Activated T-helper 9 cell treated with anti-CD3 and anti-CD28 coated beads, Interleukin-2, amount 50 U/mL, for 16 hours (primary cell): Measurements from ENCODE around the gene CDC42EP5.
A peak's percentile ranks its signal among the peaks of the same experiment; 100 is the strongest.
"Not testable (repeated sequence)": the region's sequence is repeated elsewhere in the genome, so short reads cannot be mapped to it uniquely, and the experiment has no call there.

Experiments
- DNase-seq: peaks from one replicate; pipeline ENCODE4 v3.0.0-alpha.2; 2020; ENCODE audit warnings: low read depth

CDC42EP5 gene

DNA sequence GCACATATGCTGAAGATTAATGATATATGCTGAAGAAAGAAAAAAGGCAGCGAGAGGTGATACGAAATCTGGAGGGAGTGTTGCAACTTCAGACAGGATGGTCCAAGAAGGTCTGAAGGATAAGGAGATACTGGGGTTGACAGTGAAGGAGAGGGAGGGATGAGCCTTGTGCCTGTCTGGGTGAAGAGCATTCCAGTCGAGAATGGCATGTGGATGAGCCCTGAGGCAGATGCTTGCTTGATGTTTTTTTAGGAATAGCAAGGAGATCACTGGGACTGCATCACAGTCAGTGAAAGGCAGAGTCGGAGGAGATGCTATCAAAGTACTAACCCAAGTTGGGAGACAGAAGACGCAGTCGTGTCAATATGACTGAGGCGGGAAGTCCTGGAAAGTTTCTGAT lies 16.2 kb upstream of the CDC42EP5 start:
- no peak for DNase-seq

DNA sequence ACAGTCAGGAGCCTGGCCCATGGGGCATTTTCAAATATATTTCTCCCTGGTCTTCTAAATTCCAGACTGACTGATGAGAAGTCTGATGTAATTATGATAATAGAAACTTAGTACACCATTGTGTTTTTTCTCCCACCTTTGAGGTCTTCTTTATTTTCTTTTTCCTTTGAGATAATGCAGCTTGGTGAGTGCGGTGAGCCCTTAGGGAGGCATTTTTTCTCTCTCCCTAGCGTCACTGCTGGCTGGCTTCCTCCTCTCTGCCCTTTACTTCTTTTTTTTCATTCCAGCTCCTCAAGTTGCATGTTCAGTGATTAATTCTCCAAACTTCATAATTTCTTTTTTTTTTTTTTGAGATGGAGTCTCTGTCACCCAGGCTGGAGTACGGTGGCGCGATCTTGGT lies 12.8 kb upstream of the CDC42EP5 start:
- no peak for DNase-seq

DNA sequence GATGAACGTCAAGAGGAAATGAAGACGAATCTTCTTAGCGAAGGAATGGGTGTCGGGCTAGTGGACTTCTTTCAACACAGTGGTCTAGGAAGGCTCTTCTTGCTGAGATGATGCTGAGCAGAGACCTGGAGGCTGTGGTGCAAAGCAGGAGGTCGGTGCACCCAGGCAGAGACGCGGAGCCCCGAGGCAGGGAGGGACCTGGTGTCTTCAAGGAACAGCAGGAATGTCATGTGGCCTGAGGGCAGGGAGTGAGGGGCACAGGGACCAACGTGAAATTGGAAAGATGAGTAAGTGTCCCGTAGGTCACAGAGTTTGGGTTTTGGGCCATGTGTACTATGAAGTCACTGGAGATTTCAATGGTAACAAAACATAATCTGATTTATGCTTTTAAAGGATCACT lies 11.4 kb upstream of the CDC42EP5 start:
- no peak for DNase-seq

DNA sequence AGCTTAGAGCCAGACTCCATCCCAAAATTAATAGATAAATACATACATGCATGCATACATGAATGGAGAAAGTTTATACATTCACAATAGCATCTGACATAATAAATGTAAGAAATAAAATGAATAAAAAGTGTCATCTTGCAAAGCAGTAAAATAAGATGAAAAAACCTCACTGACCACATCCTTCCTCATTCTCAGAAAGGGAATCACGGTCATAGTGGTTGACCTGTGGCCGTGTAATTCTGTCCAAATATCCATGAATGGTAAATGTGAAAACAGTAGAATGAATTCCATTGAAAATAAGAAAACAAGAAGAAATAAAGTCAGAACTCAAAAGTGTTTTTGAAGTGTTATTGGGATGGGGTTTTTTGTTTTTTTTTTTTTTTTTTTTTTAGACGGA lies 9.8 kb upstream of the CDC42EP5 start:
- DNase-seq = no peak

DNA sequence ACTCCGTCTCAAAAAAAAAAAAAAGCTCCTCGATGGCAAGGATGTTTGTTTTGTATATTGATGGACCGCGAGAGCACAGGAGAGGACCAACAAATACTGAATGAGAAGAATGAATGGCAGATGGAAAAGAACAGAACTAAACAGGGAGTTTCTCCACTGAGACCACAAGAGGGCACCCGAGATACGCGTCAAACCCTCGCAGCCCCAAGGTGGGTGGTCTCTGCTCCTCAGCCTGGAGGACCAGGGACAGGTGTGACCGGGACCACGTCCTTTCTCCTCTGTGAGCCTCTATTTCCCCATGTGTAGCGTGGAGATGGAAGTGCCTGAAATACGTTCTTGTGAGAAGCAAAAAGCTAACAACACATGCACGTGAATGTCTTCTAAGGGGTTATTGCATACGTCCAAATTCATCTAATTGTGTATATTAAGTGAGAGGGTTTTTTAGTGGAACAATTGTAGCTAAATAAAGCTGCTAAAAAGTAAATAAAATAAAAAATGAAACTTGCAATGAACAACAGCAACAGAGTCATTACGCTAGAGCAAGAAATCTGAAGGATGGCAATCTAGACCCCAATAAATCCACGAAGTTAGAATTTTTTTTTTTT lies 8.3 kb upstream of the CDC42EP5 start:
- DNase-seq = no peak

DNA sequence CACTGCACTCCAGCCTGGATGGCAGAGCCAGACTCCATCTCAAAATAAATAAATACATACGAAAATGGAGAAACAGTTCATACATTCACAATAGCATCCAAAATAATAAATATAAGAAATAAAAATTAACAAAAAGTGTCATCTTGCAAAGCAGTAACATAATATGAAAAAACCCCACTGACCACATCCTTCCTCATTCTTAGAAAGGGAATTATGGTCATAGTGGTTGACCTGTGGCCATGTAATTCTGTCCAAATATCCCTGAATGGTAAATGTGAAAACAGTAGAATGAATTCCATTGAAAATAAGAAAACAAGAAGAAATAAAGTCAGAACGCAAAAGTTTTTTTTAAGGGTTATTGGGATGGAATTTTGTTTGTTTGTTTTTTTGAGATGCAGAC lies 7.0 kb upstream of the CDC42EP5 start:
- DNase-seq = no peak

DNA sequence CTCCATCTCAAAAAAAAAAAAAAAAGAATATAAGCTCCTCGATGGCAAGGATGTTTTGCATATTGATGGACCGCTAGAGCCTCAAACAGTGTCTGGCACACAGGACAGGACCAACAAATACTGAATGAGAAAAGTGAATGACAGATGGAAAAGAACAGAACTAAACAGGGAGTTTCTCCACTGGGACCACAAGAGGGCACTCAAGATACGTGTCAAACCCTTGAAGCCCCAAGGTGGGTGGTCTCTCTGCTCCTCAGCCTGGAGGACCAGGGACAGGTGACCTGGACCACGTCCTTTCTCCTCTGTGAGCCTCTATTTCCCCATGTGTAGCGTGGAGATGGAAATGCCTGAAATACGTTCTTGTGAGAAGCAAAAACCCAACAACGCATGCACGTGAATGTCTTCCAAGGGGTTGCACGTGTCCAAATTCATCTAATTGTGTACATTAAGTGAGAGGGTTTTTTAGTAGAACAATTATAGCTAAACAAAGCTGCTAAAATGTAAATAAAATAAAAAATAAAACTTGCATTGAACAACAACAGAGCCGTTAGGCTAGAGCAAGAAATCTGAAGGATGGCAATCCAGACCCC lies 5.7 kb upstream of the CDC42EP5 start:
- no peak for DNase-seq

DNA sequence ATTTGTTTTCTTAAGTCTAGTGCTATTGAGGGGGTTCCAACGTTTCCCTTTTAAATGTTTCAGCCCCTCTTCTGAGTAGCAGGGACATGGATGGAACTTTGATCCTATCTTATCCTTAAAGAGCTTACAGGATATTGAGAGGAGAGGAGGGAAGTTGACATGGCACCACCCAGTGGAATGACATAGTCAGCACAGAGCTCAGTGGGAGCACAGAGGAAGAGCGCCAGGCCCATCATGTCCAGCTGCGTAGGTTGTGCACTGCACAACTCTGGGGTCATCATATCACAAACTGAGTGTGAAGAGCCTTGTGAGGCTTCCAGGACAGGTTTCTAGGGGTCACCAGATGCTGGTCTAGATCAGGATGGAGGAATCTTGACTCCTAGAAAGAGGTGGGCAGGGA lies 4.6 kb upstream of the CDC42EP5 start:
- no peak for DNase-seq

DNA sequence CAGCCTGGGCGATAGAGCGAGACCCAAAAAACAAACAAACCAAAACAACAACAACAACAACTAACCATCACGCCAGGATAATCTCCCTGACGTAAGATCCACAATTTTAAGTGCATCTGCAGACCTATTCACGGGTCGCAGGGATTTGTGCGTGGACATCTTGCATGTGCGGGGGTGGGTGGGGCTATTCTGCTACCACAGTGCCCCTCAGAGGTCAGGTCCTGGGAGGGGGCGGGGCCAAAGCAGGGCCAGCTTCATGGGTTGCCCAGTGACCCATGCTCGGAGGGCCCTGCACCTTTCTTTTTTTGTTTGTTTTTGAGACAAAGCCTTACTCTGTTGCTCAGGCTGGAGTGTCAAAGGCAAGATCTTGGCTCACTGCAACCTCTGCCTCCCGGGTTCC lies 2.6 kb upstream of the CDC42EP5 start:
- DNase-seq = no peak

DNA sequence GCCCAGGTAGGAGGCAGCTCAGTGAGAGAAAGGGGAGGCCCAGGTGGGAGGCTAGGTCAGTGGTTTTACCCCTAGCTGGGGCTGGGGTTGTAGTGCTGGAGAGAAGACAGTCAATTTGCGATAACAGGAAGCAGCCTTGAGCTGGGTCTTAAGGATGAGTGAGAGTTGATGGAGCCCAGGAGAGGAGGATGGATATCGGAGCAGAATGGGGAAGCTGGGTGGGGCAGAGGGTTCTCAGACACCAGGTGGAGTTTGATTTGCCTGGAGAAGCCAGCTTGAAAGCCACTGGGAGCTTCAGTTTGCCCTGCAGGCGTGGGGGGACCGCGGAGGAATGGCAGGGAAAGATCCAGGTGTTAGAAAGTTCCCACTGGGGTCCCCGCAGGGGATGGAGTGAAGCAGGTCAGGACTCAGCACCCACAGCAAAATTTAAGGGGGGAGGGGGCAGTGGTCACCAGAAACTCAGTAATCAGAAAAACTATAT lies 836 bp upstream of the CDC42EP5 start:
- no peak for DNase-seq

DNA sequence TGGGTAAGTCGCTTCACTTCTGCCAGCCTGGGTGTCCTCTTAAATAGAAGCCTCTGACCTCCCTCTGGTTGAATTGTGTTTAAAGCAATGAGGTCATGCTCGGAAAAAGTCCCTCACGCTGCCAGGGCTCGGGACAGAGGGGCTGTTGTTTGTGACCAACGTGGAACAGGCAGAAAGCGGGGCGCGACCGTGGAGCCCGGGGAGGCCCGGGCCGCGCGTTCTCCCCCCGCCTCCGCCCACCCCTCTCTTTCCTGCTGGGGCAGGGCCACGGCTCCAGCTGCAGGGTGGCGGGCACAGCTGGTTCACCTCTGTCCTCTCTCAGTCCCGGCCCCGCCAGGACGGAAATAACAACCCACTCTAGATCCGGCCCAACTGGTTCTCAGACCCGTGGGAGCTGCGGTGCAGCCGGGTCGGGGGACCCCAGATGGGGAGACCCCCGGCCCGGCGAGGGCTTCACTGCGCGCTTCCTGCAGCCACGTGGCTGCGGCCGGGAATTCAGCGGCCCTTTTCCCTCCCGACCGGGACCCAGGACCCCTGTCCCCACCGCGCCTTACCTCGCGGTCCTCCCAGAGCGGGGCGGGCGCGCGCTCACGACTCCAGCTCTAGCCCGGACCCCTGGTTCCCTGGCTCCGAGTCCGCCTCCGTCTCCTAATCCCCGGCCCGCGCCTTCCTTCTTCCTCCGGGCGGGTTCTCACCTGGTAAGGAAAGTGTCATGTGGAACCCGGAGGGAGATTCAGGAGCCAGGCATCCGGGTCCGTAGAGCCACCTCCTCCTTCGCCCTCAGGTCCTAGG lies 1.9 kb downstream of the CDC42EP5 start:
- no peak for DNase-seq

DNA sequence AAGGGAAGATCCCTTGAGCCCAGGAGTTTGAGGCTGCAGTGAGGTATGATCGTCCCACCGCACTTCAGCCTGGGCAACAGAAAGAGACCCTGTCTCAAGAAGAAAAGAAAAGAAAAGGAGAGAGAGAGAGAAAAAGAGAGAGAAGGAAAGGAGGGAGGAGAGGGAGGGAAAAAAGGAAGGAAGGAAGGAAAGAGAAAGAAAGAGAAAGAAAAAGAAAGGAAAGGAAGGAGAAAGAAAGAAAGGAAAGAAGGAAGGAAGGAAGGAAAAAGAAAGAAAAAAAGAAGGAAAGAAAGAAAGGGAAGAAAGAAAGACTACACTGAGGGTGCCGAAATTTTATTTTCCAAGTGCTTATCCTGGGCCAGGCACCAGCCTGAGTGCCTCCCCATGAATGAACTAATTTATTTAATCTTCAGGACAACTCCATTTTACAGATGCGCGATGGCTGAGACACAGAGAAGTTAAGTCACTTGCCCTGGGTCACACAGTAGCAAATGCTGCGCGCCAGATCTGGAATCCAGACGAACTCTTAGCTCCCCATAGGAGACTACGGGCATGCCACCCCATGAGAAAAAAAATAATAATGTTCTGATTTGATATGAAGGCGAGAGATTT lies 2.7 kb downstream of the CDC42EP5 start:
- DNase-seq = no peak

DNA sequence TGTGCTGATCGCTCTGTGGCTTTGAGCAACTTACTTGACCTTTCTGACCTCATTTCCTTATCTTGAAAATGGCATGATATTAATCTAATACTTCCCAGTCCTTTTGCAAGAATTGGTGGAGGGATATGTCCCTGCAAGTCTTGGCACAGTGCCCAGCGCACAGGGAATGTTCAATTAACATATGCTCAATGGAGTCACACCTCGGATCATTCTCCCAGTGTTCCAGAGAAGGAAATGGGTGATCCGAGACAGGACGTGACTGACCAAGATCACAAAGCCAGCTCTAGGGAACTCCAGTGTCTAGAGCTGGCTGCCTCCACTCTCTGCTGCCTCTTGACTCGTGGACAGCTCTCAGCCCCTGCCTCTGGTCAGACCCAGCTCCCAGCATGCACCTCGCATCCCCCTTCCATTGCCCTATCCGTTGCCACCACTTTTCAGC lies 3.6 kb downstream of the CDC42EP5 start:
- no peak for DNase-seq

DNA sequence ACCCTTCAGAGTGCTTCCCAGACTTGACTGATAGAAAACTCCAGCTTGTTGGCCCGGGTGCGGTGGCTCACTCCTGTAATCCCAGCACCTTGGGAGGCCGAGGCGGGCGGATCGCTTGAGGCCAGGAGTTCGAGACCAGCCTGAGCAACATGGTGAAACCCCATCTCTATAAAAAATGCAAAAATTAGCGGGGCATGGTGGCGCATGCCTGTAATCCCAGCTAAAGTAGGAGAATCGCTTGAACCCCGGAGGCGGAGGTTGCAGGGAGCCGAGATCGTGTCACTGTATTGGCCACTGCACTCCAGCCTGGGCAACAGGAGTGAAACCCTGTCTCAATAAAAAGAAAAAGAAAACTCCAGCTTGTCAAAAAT lies 7.0 kb downstream of the CDC42EP5 start:
- not testable (repeated sequence) for DNase-seq

DNA sequence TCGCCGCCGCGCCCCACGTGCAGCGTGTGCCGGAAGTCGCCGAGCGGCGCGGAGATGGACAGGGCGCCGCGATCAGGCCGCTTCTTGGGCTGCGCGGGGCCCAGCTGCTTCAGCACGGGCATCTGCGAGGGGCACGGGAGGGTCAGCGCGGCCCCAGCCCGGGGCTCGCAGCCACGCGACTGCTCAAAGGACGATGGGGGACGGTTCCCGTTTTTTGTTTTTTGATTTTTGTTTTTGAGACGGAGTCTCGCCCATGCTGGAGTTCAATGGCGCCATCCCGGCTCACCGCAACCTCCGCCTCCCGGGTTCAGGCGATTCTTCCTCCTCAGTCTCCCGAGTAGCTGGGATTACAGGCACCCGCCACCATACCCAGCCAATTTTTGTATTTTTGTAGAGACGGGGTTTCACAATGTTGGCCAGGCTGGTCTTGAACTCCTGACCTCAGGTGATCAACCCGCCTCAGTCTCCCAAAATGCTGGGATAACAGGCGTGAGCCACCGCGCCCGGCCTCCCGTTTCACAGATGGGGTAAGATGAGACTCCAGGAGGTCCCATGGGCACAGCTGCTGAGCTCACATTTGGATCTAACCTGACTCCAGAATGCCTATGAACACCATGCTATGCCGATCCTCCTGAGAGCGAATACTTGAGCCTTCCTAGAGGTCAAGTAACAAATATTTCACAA lies 7.5 kb downstream of the CDC42EP5 start:
- DNase-seq = no peak

DNA sequence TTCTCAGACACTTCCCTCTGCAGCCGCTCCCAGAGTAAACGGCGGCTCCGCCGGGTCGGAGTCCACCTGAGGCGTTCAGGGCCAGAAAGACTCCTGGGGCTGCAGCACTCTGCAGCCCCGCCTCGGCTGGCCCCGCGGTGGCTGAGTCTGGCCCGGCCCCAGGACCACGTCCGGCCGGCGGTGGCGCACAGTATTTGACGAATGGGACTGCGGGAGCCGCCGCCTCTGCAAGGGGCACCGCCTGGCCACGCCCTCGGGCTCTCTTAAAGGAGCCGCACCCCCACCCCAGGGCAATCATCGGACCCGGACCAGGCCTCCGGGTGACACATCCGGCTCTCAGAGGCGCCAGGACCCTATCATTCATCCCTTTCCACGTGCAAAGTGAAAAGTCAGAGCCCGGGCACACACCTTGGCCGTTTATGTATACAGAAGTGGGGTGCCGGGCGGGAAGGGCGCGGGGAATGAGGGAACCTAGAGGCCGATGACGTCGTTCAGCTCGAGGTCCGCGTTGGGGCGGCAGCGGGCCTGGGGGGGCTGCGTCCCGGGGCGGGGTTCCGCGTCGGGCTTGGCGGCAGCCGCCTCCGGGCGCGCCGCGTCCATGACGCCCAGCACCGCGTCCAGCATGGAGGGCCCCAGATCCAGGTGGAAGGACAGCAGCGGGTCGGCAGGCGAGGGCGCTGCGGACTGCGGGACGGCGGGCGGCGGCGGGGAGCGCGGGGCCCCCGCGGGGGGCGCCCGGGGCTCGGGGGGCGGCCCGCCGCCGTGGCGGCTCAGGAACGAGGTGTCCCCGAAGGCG lies 8.3 kb downstream of the CDC42EP5 start:
- peak; percentile 57 for DNase-seq

DNA sequence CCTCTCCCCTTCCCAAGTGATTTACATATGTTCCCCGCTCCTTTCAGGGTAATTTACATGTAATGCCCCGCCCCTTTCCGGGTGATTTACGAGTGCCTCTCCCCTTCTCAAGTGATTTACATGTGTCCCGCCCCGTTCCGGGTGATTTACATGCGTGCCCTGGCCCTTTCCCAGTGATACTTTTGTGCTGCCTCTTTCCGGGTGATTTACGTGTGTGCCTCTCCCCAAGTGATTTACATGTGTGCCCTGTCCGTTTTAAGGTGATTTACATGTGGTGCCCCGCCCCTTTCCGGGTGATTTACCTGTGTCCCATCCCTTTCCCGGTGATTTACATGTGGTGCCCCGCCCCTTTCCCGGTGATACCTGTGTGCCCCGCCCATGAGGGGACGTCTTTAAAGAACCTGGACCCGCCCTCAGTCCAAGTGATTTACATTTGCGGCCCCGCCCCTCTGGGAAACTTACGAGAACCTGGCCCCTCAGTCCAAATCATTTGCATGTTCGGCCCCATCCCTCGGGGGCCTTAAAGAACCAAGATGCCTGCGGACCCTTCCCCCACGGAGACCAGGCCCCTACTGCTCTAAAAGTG lies 9.0 kb downstream of the CDC42EP5 start:
- peak; percentile 71 for DNase-seq

DNA sequence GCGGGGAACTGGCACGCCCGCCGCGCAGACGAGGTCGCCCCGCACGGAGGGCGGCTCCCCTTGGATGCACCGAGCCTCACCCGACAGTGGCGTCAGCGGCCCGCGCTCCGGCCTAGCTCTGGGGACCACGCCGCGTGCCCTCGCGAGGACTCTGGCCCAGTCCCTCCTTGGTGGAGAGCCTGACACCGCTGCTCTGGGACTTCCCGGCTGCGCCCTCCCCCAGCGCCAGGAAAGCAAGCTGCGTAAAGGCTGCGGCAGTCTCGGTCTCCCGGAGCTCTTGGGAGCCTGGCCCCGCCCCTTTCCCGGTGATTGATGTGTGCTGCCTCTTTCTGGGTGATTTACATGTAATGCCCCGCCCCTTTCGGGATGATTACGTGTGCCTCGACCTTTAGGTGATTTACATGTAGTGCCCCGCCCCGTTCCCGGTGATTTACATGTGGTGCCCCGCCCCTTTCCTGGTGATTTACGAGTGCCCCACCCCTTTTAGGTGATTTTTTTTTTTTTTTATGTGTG lies 9.5 kb downstream of the CDC42EP5 start, which contains the start of gene LENG9:
TSS of gene LENG9 (minus strand) at position 248 of the 513 bp plus-strand sequence. CDS start 252 bp downstream, outside the sequence.
- peak; percentile 88 for DNase-seq

DNA sequence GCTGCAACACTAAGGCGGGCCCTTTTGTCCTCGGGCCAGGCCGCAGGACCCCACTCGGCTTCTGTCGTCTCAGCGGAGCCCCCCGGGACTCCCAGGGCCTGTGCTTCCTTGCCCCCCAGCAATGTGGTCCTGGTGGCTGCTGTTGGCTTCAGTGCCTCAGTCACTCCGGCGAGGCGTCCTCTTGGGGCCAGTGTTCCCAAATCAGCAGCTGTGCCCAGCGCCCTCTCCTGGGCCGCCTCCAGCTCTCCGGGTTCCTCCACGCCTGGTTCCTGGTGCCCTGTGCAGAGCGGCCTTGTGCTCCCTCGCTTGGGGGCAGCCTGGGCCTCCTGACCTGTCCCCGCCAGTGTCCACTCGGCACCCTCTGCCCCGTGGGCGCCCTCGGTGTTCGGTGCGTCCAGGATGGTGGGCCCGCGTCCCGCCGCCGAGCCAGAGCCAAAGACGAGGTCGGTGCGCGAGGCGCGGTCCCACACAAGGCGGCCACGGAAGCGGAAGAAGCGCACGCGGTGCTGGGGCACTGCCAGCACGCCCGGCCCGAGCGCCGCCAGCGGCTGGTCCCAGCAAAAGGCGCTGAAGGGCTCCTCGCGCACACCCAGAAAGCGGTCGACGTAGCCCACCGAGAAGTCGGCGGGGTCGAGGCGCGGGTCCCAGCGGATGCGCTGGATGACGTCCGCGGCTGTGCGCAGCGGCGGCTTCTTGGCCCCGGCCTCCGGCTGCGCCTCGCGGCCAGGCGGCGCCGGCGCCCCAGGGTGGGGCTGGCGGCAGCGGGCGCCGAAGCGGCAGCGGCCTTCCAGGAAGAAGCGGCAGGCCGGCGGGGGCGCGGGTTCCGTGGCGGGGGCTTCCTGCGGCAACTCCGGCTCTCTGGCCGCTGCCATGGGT lies 10.2 kb downstream of the CDC42EP5 start:
- DNase-seq = peak; percentile 49
